Fibroblast of skin of left quadriceps (primary cell): ENCODE data around the gene UGT2A3.
"Not testable (repeated sequence)": the region's sequence is repeated elsewhere in the genome, so short reads cannot be mapped to it uniquely, and the experiment has no call there.

Experiments used
- DNase-seq, 2 experiments: peaks; one replicate each; pipeline ENCODE4 v3.0.0-alpha.2; 2013; ENCODE audit warnings: low read depth in 2 of 2

UGT2A3 gene

GRCh38 chr4:68951078-68951805 is at the start of gene UGT2A3:
Gene UGT2A3, minus strand, starts transcription at chr4:68951804. Its CDS starts 44 bp downstream, at chr4:68951760.
- DNase-seq: no peak

- no peak for DNase-seq
These were observed 45.4 kb upstream of the UGT2A3 start for GRCh38 chr4:68997040-68997439.

GRCh38 chr4:68995292-68995691 is 43.7 kb upstream of the UGT2A3 start:
- DNase-seq: no peak

- no peak for DNase-seq
These were observed 35.4 kb upstream of the UGT2A3 start for GRCh38 chr4:68987007-68987406.

- no peak for DNase-seq
These were observed 33.8 kb upstream of the UGT2A3 start for GRCh38 chr4:68985442-68985841.

GRCh38 chr4:68984947-68985346 is 33.3 kb upstream of the UGT2A3 start:
- DNase-seq: no peak

- no peak for DNase-seq
These were observed 11.8 kb upstream of the UGT2A3 start for GRCh38 chr4:68963374-68963773.

GRCh38 chr4:68962868-68963267 is 11.3 kb upstream of the UGT2A3 start:
- DNase-seq: no peak

- DNase-seq: no peak
These were observed 8.9 kb upstream of the UGT2A3 start for GRCh38 chr4:68960294-68961163.

- DNase-seq: not testable (repeated sequence)
These were observed 7.5 kb upstream of the UGT2A3 start for GRCh38 chr4:68959085-68959484.

GRCh38 chr4:68954126-68954525 is 2.5 kb upstream of the UGT2A3 start:
- no peak for DNase-seq

GRCh38 chr4:68953056-68953596 is 1.5 kb upstream of the UGT2A3 start:
- DNase-seq: no peak

GRCh38 chr4:68951806-68952585 is 392 bp upstream of the UGT2A3 start:
- no peak for DNase-seq

GRCh38 chr4:68950033-68950432 is 1.6 kb downstream of the UGT2A3 start:
- no peak for DNase-seq

GRCh38 chr4:68948985-68949384 is 2.6 kb downstream of the UGT2A3 start:
- DNase-seq: no peak

GRCh38 chr4:68948044-68948743 is 3.4 kb downstream of the UGT2A3 start:
- no peak for DNase-seq

GRCh38 chr4:68929076-68929737 is 22.4 kb downstream of the UGT2A3 start:
- DNase-seq: no peak

GRCh38 chr4:68927165-68927564 is 24.4 kb downstream of the UGT2A3 start:
- no peak for DNase-seq

- not testable (repeated sequence) for DNase-seq
These were observed 29.4 kb downstream of the UGT2A3 start for GRCh38 chr4:68922202-68922601.

- DNase-seq: no peak
These were observed 30.6 kb downstream of the UGT2A3 start for GRCh38 chr4:68921051-68921450.

- DNase-seq: no peak
These were observed 34.6 kb downstream of the UGT2A3 start for GRCh38 chr4:68917016-68917415.
